GM19324 (cell line): ENCODE results near the gene MARK2.

ENCODE experiments used
- ATAC-seq: cut with Tn5 transposase; IDR thresholded peaks from one replicate; pipeline ENCODE4 v1.9.1; 2021; ENCODE audit warnings: mild to moderate bottlenecking, moderate library complexity; ENCODE audit not compliant: unreplicated experiment, low FRiP score

The MARK2 gene

GRCh38 chr11:63952570-63952969, 113.7 kb downstream of the MARK2 start:
- no peak for ATAC-seq

- no peak for ATAC-seq
Observed at GRCh38 chr11:63958008-63958407, 119.1 kb downstream of the MARK2 start.
